A673 (cell line): Measurements from ENCODE around the gene PEA15.

Source experiments
- EZH2 ChIP-seq: fragments of 200-600 bp; sonication (generic); IDR thresholded peaks from 2 replicates; pipeline ENCODE4 v1.6.1; 2017; ENCODE audit warnings: borderline replicate concordance, low read depth, mild to moderate bottlenecking, mixed read lengths, antibody characterized with exemption, low read length; ENCODE audit not compliant: poor library complexity, severe bottlenecking
- TF ChIP-seq, protein P1 (sequence below): fragments of 300-800, 200-600 bp; sonication (generic); conservative IDR thresholded peaks from 2 replicates; pipeline ENCODE4 v1.5.1; 2017; ENCODE audit warnings: low read depth, mild to moderate bottlenecking, antibody characterized with exemption, low read length, moderate library complexity, mixed read lengths

DNA sequence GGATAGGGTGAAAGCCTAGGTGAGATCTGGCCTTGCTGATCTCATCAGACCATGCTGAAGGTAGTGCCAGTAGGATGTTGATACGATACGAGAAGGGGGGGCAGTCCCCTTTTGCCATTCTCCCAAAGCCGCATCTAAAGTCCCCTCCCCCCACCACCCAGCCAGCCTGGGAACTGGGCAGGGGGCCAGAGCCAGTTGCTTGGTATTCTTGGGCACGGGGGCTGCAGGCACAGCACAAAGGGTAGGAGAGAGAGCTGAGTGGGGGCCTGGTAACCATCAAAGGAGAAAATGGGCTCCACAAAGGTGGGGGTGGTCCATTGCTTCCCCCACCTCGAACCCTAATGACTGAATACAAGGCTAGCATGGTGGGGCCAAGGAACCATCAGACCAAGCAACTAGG, 5.4 kb downstream of the PEA15 start:
- TF ChIP-seq, protein P1, sequence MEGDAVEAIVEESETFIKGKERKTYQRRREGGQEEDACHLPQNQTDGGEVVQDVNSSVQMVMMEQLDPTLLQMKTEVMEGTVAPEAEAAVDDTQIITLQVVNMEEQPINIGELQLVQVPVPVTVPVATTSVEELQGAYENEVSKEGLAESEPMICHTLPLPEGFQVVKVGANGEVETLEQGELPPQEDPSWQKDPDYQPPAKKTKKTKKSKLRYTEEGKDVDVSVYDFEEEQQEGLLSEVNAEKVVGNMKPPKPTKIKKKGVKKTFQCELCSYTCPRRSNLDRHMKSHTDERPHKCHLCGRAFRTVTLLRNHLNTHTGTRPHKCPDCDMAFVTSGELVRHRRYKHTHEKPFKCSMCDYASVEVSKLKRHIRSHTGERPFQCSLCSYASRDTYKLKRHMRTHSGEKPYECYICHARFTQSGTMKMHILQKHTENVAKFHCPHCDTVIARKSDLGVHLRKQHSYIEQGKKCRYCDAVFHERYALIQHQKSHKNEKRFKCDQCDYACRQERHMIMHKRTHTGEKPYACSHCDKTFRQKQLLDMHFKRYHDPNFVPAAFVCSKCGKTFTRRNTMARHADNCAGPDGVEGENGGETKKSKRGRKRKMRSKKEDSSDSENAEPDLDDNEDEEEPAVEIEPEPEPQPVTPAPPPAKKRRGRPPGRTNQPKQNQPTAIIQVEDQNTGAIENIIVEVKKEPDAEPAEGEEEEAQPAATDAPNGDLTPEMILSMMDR = no peak
- no peak for TF ChIP-seq EZH2
